Measurements from ENCODE around the gene PPP1R7.

PPP1R7 gene

DNA sequence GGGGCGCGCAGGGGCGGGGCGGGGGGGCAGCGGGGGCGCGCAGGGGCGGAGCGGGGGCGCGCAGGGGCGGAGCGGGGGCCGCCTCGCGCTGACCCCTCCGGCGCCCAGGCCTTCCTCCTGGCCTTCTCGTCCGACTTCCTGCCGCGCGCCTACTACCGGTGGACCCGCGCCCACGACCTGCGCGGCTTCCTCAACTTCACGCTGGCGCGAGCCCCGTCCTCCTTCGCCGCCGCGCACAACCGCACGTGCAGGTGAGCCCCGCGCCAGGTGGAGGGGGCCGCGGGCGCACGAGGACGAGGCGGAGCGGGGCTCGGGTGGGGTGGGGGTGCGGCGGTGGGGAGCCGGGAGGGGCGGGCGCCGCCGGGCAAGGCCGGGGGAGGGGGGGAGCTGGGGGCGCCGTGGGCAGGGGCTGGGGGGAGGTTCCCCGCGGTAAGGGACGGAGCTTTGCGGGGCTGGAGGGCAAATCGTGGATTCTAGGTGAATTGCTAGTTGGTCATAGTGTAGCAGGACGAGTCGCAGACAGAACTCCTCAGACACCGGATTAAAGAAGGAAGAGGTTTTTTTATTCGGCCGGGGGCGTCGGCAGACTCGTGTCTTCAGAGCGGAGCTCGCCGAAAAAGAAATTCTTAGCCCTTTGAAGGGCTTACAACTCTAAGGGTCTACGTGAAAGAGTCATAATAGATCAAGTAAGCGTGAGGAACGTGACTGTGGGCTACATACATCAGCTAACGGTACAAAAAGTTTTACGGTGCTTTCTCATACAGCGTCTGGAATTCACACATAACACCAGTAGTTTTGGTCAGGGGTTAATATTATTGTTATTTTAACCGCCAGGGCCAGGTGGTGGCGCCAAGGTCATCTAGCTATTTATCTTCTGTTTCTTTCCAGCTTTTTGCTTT is 68.1 kb downstream of the PPP1R7 start:
- peak overlapping the region; percentile 72 for H3K27ac Mint-ChIP-seq
- peak overlapping the region; percentile 82 for H3K4me3 Mint-ChIP-seq
- H3K36me3 Mint-ChIP-seq (ENCODE audit: low read depth): no peaks in the 10 kb centered on the region
- peaks cover 12% of the 10 kb centered on the region for H3K4me1 Mint-ChIP-seq (ENCODE audit: low read depth)
- no peaks in the 10 kb centered on the region for H3K9me3 Mint-ChIP-seq
- intact Hi-C loops (cut with micrococcal nuclease): no loop called here
- H3K27me3 Mint-ChIP-seq: peaks cover 58% of the 10 kb centered on the region

DNA sequence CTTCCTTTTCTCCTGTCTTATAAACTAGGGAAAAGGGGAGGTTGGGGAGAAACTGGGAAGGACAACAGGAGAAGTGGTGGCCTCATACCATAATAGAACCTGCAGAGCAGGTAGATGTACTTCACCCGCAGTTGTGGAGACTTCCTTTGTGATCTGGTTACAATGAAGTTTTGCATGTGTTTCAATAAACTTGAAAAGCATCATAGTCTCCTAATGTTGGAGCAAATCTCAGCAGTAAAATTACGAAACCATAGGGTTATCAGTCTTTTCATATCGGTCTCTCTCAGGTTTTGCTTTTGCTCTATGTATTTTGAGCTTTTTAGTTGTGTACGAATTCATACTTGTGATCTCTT is 68.7 kb downstream of the PPP1R7 start:
- H3K4me3 Mint-ChIP-seq: no peak overlapping the region
- no peak overlapping the region for H3K27ac Mint-ChIP-seq
- intact Hi-C loops (cut with micrococcal nuclease): no loop called here

DNA sequence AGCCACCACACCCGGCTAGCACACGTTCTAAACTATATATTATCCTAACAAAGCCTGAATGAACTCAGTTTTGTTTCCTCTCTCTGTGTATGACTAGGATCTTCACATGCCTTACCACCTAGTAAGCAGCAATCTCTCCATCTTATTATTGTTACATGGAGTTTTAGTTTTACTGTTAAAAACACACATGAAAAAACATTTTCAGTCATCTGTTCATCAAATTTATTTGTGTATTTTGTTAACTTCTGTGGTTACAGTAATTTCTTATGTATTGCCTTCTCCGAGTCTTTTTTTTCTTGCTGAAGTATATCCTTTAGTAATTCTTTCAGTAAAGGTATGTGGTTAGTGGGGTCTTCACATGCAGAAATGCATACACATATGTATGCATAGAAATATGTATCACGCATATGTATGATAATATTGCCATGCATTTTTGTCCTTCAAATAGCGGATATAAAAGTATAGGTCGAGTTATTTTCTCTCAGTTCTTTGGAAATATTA is 69.6 kb downstream of the PPP1R7 start:
- peaks cover 52% of the 10 kb centered on the region for H3K27me3 Mint-ChIP-seq
- peaks cover 2% of the 10 kb centered on the region for H3K36me3 Mint-ChIP-seq (ENCODE audit: low read depth)
- H3K4me3 Mint-ChIP-seq: no peak overlapping the region
- H3K27ac Mint-ChIP-seq: no peak overlapping the region
- peaks cover 27% of the 10 kb centered on the region for H3K4me1 Mint-ChIP-seq (ENCODE audit: low read depth)
- intact Hi-C loops (cut with micrococcal nuclease): no loop called here
- no peaks in the 10 kb centered on the region for H3K9me3 Mint-ChIP-seq

More for the DNA sequence above, 68.7 kb downstream of the PPP1R7 start:
- Mint-ChIP-seq H3K4me1 (ENCODE audit: low read depth) (peaks cover 18% of the 10 kb centered on the region), H3K36me3 (ENCODE audit: low read depth) (no peaks in the 10 kb centered on the region), H3K9me3 (no peaks in the 10 kb centered on the region), H3K27me3 (peaks cover 54% of the 10 kb centered on the region)

DNA sequence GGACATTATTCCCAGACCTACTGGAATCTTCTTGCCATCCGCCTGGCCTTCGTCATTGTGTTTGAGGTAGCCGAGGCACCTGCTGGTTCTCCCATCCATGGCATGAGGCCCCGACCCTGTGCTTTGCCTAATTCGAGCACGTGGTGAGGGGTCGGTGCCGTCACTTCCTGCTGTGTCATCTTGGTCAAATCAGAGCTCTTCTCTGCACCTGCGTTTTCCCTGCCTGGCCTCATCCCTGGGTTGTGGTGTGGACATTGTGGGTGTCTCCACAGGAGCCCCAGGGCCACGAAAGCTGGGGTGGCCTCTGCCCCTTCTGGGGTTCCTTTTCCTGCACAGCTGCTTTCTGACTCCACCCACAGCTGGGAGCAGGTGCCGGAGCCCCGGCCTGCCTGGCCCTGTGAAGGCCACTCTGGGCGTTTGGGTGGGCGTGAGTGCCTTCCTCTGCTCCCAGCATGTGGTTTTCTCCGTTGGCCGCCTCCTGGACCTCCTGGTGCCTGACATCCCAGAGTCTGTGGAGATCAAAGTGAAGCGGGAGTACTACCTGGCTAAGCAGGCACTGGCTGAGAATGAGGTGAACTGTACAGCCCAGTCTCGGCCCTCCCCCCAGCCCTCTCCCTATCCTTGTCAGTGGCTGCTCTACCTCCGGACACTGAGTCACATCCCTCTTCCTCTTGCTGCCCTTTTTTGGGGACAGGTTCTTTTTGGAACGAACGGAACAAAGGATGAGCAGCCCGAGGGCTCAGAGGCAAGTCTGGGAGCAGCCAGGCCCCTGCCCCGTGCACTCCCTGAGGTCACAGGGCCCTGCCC is 73.1 kb downstream of the PPP1R7 start:
- no peak overlapping the region for H3K4me3 Mint-ChIP-seq

DNA sequence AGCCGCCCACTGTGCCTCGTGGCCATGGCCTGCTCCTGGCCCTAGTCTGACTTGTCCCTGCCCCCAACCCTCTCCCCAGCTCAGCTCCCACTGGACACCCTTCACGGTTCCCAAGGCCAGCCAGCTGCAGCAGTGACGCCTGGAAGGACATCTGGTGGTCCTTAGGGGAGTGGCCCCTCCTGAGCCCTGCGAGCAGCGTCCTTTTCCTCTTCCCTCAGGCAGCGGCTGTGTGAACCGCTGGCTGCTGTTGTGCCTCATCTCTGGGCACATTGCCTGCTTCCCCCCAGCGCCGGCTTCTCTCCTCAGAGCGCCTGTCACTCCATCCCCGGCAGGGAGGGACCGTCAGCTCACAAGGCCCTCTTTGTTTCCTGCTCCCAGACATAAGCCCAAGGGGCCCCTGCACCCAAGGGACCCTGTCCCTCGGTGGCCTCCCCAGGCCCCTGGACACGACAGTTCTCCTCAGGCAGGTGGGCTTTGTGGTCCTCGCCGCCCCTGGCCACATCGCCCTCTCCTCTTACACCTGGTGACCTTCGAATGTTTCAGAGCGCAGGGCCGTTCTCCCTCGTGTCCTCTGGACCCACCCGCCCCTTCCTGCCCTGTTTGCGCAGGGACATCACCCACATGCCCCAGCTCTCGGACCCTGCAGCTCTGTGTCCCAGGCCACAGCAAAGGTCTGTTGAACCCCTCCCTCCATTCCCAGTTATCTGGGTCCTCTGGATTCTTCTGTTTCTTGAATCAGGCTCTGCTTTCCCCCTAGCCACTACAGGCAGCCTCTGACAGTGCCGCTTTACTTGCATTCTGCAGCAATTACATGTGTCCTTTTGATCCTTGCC is 74.0 kb downstream of the PPP1R7 start:
- no peaks in the 10 kb centered on the region for H3K9me3 Mint-ChIP-seq
- H3K4me1 Mint-ChIP-seq (ENCODE audit: low read depth): peaks cover 21% of the 10 kb centered on the region
- peaks cover 45% of the 10 kb centered on the region for H3K36me3 Mint-ChIP-seq (ENCODE audit: low read depth)
- H3K27ac Mint-ChIP-seq: peak overlapping the region; percentile 0
- peaks cover 18% of the 10 kb centered on the region for H3K27me3 Mint-ChIP-seq
- no peak overlapping the region for H3K4me3 Mint-ChIP-seq
- intact Hi-C loops (cut with micrococcal nuclease): no loop called here

More for the DNA sequence above, 73.1 kb downstream of the PPP1R7 start:
- intact Hi-C loops (cut with micrococcal nuclease): no loop called here
- Mint-ChIP-seq H3K9me3 (no peaks in the 10 kb centered on the region), H3K36me3 (ENCODE audit: low read depth) (peaks cover 37% of the 10 kb centered on the region), H3K4me1 (ENCODE audit: low read depth) (peaks cover 25% of the 10 kb centered on the region), H3K27ac (peak overlapping the region; percentile 0), H3K27me3 (peaks cover 25% of the 10 kb centered on the region)

DNA sequence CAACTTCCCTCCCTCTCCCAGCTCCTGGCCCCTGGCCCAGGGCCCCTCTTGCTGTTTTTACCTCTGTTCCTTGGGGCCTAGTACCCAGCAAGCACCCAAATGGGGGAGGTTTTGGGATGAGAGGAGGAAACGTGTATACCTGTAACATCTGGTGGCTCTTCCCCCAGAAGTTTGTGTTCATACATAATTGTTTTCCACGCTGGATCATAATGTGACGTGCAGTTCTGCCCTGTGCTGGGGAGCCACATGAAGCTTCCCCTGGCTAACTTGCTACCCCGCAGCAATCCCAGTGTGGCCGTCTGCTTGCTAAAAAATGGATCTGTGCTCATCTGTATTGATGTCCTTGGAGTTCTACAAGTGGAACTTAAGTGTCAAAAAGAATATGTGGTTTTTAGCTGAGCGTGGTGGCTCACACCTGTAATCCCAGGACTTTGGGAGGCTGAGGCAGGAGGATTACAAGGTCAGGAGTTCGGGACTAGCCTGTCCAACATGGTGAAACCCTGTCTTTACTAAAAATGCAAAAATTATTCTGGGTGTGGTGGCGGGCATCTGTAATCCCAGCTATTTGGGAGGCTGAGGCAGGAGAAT is 74.7 kb downstream of the PPP1R7 start:
- Mint-ChIP-seq H3K27ac (peak overlapping the region; percentile 0), H3K4me1 (ENCODE audit: low read depth) (peaks cover 21% of the 10 kb centered on the region), H3K4me3 (no peak overlapping the region), H3K36me3 (ENCODE audit: low read depth) (peaks cover 52% of the 10 kb centered on the region), H3K27me3 (peaks cover 11% of the 10 kb centered on the region), H3K9me3 (no peaks in the 10 kb centered on the region)
- intact Hi-C loops (cut with micrococcal nuclease): no loop called here

DNA sequence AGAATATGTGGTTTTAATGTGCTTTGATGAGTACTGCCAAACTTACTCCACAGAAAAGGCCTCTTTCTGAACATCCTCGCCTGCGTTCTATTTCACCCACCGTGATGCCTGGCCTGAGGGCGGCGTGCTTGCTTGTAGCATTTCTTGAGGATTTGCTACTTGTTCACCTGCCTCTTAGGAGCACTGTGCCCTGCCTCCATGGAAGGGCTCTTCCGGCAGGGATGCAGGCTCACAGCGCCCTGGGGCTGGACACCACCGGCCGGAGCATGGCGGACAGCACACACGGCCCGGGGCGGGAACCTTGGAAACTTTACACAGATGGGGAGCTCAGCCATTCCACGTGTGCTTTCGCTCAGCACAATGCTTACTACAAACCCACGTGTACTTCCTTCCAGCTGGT is 75.3 kb downstream of the PPP1R7 start:
- intact Hi-C loops (cut with micrococcal nuclease): no loop called here
- H3K4me1 Mint-ChIP-seq (ENCODE audit: low read depth): peaks cover 21% of the 10 kb centered on the region

DNA sequence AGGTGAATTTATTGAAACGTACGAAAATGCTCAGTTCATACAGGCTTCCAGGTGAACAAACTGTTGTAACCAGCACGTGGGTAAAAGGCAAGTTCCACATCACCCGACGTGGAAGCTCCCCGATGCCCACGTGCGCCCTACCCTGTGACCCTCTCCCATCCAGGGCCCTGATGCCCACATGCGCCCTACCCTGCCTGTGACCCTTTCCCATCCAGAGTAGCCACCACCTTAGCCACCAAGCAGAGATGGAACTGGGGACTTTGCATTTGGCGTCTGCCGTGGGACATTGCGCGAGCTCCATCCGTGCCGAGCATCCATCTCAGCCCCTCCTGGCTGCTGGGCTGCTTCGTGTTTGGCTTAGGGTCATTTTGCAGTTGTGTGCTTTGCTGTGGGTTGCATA is 75.7 kb downstream of the PPP1R7 start:
- intact Hi-C loops (cut with micrococcal nuclease): no loop called here
- Mint-ChIP-seq H3K4me1 (ENCODE audit: low read depth) (peaks cover 21% of the 10 kb centered on the region), H3K36me3 (ENCODE audit: low read depth) (peaks cover 62% of the 10 kb centered on the region), H3K9me3 (no peaks in the 10 kb centered on the region), H3K27ac (no peak overlapping the region), H3K27me3 (peaks cover 4% of the 10 kb centered on the region), H3K4me3 (no peak overlapping the region)

More for the DNA sequence above, 75.3 kb downstream of the PPP1R7 start:
- Mint-ChIP-seq H3K27ac (no peak overlapping the region), H3K36me3 (ENCODE audit: low read depth) (peaks cover 58% of the 10 kb centered on the region), H3K27me3 (peaks cover 6% of the 10 kb centered on the region), H3K4me3 (no peak overlapping the region), H3K9me3 (no peaks in the 10 kb centered on the region)

DNA sequence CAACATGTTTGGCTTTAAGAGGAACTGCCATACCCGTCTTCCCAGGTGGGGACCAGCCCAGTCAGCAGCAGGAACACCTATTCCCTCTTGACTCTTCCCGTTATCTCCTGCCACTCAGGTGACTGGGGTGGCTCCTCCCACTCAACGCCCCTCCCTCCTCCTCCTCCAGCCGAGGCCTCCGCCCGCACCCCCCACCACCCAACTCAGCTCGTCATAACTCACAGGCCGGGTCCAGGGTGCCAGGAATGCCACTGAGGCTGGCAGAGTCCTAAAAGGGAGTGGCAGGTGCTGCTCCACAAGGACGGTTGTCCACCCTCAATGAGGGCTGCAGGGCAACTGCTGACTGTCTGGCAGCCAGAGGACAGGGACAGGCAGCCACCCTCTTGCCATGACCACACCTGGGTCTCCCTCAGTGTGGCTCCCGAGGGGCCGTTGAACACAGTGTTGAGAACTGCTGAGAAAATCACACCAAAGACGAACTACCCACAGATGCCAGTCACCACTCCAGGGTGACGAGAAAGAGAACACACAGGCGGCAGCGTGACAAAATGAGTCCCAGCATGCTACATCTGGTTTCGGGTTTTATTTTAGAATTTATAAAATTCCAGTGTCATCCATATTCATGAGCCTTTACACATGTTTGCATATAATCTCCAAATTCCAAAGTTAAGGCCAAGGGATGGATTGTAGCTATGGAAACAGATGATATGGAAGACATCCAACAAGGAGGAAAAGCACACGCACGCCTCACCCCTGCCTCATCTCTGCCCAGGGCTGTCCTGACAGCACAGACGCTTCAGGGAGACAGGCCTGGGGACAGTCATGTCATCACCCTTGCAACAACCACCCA is 76.7 kb downstream of the PPP1R7 start:
- Mint-ChIP-seq H3K36me3 (ENCODE audit: low read depth) (peaks cover 72% of the 10 kb centered on the region), H3K4me1 (ENCODE audit: low read depth) (peaks cover 21% of the 10 kb centered on the region), H3K27me3 (peaks cover 3% of the 10 kb centered on the region), H3K27ac (no peak overlapping the region), H3K9me3 (no peaks in the 10 kb centered on the region), H3K4me3 (no peak overlapping the region)
- intact Hi-C loops (cut with micrococcal nuclease): no loop called here

DNA sequence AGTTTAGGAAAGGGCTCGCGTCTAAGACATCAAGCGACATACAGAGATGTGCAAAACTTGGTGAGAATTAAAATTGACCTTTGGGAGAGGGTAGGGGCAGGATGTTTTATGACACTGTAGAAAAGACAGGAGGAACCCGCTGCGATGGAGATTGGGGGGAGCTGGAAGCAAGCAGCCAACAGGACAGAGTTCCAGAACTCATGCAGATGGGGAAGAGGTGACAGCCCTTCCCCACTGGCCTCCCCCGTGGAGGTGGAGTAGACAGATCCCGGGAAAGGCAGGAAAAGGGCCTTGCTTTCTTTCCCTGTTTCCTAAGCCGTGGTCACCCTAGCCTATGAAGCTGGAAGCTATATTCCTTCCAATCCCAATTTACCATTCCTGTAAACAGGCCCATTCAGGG is 77.3 kb downstream of the PPP1R7 start:
- Mint-ChIP-seq H3K9me3 (no peaks in the 10 kb centered on the region), H3K4me1 (ENCODE audit: low read depth) (peaks cover 23% of the 10 kb centered on the region), H3K4me3 (no peak overlapping the region), H3K36me3 (ENCODE audit: low read depth) (peaks cover 78% of the 10 kb centered on the region), H3K27ac (no peak overlapping the region), H3K27me3 (peaks cover 3% of the 10 kb centered on the region)
- intact Hi-C loops (cut with micrococcal nuclease): no loop called here

DNA sequence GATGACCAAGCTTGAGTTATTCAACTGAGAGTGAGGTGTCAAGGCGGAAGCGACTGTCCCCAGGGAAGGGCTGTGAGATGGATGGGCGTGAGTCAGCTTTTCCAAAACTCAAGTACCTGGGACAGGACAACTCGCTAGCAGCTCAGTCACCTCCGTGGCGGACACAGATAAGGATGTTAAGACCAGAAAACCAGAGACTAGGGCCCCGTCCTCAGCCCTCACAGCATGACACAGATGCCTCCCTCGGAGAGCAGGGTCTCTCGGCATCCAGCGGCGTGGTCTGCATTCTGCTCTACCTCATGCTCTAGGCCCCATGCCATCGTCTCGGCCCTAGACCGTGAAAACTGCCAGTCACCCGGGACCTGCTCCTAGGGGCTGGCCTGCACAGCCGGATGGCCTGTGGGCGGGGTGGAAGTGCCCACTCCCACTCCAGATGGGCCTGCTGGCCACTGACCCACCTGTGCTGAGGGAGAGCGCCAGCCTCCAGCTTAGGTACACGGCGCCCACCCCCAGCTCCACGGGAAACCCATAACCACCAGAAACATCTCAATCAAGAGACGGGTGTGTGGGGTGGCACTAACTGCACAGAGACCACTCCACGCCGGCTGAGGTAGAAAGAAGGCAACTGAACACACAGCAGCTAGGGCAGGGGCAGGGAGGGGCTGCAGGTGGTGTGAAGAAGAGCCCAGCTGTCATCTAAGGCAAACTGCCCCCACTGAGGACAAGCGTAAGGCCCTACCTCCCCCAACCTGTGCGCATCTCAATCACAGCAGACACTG is 78.0 kb downstream of the PPP1R7 start:
- Mint-ChIP-seq H3K36me3 (ENCODE audit: low read depth) (peaks cover 85% of the 10 kb centered on the region), H3K27me3 (no peaks in the 10 kb centered on the region), H3K4me1 (ENCODE audit: low read depth) (peaks cover 27% of the 10 kb centered on the region), H3K4me3 (no peak overlapping the region), H3K9me3 (no peaks in the 10 kb centered on the region), H3K27ac (no peak overlapping the region)
- intact Hi-C loops (cut with micrococcal nuclease): no loop called here

DNA sequence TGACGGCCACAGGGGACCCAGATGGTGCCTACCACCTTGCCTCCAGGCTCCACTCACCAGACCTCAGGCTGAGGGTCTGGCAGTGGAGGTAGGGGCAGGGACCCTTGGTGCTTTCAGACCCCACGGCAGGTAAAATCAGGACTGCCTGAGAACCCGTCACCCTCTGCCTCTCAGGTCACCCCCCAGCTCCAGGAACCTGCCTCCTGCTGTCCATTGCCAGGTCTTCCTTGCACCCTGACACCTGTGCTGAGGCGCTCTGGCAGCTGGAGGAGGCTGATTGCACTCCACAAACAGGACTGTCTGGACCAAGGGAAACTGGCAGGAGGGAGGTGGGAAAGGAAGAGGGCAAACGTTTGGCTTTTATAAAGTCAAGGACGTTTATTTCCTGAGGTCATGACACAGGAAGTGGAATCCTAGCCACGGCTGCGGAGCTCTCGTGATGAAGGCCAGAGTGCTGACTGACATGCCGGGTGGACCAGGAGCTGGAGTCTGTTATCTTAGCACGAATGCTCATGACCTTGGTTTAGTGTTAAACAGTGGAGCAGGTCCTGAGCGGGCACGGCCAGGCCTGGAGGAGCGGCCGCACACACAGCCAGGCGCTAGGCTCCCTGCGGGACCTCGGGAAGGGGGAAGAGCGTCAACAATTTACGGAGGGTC is 78.7 kb downstream of the PPP1R7 start:
- Mint-ChIP-seq H3K4me3 (no peak overlapping the region), H3K27ac (no peak overlapping the region), H3K27me3 (no peaks in the 10 kb centered on the region), H3K9me3 (no peaks in the 10 kb centered on the region), H3K36me3 (ENCODE audit: low read depth) (peaks cover 92% of the 10 kb centered on the region), H3K4me1 (ENCODE audit: low read depth) (peaks cover 24% of the 10 kb centered on the region)
- intact Hi-C loops (cut with micrococcal nuclease): no loop called here
